Dermis blood vessel endothelial cell (primary cell): Measurements from ENCODE around the gene DSCAML1. TPM values are rescaled to one million over a fixed set of nuclear protein-coding genes. Genes with fewer than 3 reads are reported as not detected.
"Not testable (repeated sequence)": the region's sequence is repeated elsewhere in the genome, so short reads cannot be mapped to it uniquely, and the experiment has no call there.

Experiments used
- DNase-seq: peaks from one replicate; pipeline ENCODE4 v3.0.0; 2010
- total RNA-seq: library from RNA; depleted of rRNA; stranded (reverse); fragments of >200 nt; gene quantifications from 2 replicates; pipeline ENCODE4 v1.2.3, GENCODE V29; 2014

The DSCAML1 gene
- total RNA-seq, 1 donor from 2014 or later, result under 0.01 TPM

DNA sequence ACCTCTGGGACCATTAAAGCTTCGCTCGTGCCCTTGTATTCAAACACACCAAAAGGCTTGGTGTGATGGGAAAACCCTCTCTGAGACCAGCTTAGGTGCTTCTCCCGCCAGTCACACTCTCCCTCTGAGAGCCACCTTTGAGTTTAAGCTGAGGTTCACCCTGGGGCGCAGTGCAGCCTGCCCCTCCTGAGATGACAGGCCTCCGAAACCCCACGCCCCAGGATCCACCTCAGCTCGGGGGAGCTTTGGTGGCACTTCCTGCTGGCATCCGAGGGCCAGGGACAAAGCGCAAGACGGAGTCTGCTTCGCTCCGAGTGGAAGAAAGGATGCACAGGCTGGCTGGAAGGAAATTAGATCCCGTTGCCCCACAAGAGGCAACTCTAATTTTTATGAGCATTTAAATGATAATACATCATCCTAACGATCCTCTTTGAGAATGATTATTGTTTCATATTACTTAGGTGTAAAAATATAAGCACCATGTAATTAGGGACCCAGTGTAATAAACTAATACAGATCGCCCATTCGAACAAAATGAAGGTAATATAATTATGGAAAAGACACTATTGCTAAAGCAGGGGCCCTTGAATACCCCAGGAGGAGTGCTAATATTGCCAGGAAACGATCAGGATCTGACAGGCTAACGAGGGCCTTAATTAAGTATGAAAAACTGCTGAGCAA lies 334.7 kb downstream of the DSCAML1 start:
- DNase-seq, result no peak

DNA sequence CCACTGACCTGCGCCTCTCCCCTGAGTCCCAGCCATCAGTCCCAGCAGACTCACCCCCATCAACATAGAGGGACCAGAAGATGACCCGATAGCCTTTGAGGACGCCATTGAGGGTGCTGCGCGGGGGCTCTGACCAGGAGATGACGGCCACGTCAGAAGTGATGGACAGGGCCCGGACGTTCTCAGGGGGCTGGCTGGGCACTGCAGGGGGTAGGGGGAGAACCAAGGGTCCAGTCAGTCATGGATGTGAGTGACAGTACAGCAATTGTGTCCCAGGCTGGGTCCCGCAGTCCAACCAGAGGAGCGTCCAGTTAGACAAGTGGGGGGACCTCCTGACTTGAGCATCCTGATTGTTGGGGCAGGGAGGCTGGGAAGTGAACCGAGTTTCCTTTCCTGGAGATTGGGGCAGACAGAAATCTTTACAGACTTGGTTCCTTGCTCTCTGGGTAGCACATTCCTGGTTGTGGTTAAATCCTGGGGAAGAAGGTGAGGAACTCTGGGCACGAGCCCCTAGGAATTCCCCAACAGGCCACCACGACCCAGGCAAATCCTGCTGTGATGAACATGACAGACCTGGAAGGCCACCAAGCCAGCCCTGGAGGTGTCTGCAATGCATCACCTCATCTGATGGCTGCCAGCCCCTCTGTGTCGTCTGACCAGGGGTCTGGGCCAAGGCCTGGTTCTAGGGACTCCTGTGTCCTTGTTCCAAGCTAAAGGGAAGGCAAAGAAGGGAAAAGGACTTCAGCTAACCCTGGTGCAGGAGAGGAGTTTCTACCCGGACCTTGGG lies 335.4 kb downstream of the DSCAML1 start:
- DNase-seq, result no peak

DNA sequence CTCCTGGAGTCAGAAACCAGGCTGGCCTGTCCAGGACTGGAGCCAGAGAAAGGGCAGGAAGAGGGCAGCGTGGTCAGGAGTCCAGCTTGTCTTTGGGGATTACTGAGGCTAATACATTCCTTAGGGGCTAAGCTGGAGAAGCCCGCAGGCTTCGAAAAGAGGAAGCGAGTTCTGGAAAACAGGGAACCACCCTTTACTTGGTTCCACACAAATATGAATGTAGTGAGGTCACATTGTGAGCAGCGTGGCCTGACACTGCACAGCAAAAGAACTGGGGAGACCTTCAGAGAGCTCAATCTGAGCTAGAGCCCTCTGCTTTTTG lies 337.1 kb downstream of the DSCAML1 start:
- DNase-seq, result no peak

DNA sequence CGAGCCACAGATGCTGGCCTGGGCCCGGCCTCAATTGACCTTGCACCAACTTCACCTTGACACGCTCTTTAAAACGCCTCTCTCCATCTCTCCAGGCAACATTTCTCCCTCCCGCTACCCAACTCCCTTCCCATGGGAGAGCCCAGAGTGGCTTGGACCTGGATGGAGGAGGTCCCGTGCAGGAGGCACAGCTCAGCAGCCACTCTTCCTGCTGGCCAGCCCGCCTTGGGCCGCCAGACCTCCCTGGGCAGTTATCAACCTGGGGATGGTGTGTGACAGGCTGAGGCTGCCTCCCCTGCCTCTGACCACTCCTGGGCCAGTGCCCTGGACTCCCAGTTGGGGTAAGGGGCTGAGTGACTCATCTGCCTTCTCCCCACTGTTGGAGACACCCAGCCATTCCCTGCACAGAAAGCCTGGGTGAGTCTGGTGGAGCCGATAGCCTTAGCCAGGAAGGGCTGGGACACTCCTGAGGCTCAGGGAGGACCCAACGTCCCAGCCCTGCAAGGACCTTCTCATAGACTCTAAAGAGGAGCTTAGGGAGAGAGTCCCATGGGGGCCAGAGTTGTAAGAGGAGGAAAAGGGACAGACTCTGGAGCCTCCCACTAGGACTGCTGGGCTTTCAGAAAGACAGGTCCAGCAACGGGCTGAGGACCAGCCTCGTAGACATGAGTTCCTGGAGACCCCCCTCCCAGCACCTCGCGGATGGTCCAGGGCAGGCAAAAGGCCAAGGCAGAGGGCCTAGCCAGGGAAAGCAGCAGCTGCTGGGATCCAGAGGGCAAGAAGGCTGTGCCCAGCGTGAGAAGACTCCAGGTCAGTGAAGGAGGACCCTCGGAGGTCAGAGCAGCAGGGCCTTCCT lies 337.7 kb downstream of the DSCAML1 start:
- no peak for DNase-seq

DNA sequence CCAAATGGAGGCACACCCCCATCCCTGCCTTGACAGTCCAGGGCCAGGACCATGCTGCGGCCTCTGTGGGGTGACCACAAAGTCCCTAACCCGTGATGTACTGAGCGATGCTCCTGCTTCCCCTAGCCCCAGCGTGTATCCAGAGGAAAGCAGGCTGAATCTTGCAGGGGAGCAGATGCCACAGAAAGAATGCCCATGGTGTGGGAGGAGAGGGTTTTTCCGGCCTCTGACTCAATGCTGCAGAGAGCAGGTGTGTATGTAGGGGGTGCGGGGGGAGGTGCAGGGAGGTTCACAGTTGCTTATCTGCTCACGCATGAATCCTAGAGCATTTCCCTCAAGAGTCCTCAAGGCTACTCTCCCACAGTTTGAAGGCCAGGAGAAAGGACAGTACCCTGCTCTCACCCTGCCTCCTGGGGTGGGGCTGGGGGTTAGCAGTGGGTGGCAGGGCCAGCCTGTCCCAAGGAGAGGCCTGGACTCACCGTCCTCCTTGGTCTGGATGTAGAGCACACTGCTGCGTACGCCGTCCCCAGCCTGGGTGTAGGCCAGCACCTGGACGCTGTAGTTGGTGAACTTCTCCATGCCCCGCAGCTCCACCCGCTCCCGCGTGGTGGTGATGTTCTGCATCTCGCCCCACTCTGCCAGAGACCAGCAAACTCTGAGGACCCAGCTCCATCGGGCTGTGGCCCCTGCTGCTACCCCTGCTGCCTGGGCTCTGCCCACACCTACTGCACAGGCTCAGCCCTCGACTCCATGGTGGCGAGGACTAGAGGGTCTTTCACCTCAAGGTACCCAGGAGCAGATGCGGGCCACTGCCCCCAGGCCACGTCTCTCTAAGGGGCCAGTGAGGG lies 338.5 kb downstream of the DSCAML1 start:
- DNase-seq, result no peak

DNA sequence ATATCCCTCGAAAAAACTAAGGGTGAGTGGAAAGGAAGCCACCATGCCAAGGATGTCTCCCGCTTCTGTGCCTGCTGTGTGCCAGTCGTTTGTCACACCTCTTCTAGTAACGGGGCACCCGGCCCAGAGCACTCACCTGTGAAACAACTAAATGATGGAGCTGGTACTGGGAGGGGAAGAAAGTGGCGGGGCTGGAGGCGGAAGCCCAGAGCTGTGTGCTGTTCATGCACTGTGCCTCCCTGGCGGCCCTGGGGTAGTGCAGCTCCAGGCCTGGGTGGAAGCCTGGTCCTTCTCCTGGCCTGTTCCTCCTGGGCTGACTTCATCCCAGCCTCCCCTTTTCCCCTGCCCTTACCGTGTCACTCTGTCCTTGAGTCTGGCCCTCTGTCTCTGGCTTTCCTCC lies 339.2 kb downstream of the DSCAML1 start:
- no peak for DNase-seq

DNA sequence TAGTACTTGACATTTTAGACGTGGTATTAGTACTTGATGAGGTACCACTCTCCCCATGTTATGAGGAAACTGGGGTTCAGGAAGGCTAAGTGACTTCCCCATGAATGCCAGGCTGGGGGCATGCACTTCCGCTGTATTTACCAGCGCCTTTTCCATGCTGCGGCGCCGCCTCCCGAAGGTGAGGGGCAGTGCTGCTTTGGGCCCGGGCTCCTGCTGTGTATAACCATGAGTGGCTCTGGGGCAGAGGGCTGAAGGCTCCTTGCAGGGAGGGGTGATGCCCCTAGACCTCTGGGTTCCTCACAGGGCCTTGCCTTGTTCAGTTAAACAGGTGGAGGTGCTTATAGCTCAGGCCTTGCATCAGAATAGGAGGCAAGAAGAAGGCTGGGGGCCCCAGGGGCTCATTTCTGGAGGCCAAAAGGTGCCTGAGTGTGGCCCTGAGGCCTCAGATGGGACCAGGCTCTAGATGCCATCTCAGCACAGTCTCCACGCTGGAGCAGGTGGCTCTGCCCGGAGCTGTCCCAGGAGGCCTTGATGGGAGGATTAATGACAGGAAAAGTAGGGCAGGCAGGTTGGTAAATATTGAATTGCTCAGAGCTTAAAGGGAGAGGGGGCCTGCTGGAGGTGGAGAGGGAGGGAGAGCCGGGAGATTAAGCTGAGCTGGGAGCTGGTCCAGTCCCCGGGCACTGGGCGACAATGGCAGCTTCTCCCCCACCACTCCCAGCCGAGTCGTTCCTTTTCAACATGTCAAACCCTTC lies 339.8 kb downstream of the DSCAML1 start:
- DNase-seq, result no peak

DNA sequence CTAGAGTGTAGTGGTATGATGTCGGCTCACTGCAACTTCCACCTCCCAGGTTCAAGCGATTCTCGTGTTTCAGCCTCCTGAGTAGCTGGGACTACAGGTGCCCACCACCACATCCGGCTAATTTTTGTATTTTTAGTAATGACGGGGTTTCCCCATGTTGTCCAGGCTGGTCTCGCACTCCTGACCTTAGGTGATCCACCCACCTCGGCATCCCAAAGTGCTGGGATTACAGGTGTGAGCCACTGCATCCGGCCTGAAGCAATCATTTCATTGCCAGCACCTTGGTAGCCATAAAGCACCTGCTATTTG lies 340.3 kb downstream of the DSCAML1 start:
- DNase-seq, result not testable (repeated sequence)

DNA sequence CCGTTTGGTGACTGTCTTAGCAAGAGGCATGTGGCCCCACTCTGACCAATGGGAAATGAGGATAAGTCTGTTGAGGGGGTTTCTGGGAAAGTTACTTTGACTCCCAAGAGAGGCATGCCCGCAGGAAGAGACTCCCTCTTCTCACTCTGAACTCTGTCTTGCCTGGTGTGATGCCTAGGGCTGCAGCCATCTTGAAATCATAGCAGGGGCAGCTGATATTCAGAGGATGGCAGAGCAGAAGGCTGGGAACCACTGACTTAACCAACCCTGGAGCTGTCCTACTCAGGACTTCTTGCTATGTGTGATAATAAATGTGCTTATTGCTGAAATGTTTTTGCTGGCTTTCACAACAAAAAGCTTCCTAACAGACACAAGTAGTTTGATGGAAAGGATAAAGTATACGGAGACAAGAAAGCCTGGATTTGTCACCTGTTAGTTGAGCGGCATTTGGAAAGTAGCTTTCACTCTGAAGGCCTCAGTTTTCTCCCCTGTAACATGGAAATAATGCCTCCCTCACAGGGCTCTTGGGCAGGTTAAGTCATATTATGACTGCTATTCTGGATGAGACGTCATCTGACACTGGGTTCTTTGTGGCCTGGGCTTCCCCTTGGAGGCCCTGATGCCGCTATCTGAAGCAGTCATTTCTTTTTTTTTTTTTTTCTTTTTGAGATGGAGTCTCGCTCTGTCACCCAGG lies 340.8 kb downstream of the DSCAML1 start:
- DNase-seq, result no peak

DNA sequence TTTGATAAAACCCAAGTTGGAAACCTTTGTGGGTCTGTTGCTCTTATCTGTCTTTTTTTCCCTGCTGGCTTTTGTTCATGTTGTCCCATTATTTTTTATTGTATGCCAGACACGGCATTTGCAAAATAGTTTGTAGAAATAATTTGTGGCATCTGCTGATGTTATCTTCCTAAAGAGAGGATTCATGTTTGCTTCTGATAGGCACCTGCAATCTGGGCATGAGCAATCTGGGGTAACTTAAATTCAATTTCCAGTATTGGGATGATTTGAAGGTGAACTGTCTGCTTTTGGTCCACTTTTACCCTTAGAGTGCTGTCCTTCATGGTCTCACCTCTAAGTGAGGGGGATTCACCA lies 342.5 kb downstream of the DSCAML1 start:
- no peak for DNase-seq

DNA sequence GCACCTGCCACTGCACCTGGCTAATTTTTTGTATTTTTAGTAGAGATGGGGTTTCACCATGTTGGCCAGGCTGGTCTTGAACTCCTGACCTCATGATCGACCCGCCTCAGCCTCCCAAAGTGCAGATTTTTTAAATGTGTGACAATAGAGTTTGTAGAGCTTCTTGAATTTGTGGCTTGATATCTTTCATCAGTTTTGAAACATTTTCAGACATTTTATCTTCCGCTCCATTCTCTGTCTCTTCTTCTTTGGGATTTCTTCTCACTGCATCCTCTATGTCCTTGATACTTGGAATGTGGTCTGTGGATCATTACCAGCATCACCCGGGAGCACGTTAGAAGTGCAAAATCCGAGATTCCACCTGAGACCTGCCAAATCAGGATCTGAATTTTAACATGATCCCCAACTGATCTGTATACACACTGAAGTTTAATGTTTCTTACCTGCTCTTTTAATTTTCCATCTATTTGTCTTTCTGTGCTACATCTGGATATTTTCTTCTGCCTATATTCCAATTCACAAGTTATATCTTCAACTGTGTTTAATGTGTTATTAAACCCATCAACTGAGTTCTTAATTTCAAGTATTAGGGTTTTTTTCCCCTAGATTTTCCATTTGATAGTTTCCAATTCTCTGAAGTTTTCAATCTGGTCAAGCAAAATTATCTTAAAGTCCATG lies 343.0 kb downstream of the DSCAML1 start:
- DNase-seq, result no peak

DNA sequence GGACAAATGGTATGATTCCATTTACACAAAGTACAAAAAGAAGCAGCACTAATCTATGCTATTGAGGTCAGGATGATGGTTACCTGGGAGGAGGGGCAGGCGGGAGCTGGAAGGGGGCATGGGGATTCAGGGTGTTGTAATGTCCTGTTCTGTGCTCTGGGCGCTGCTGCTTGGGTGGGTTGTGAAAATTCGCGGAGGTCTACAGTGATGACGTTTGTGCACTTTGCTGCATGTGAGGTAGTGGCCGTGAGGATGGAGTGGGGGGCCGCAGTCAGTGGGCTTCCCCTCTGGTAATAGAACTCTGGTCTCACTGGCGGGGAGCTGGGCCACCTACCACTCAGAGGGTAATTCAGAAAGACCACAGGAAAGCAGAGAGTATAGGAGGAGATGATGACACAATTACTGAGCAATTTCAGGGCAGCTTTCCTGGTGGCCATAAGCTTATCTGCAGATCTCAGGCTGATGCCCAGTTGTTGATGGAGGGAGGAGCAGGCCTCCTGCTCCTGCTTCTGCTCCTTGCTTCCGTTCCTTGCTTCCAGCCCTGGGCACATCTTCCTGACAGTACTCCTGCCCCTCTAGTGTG lies 347.8 kb downstream of the DSCAML1 start:
- DNase-seq, result no peak

DNA sequence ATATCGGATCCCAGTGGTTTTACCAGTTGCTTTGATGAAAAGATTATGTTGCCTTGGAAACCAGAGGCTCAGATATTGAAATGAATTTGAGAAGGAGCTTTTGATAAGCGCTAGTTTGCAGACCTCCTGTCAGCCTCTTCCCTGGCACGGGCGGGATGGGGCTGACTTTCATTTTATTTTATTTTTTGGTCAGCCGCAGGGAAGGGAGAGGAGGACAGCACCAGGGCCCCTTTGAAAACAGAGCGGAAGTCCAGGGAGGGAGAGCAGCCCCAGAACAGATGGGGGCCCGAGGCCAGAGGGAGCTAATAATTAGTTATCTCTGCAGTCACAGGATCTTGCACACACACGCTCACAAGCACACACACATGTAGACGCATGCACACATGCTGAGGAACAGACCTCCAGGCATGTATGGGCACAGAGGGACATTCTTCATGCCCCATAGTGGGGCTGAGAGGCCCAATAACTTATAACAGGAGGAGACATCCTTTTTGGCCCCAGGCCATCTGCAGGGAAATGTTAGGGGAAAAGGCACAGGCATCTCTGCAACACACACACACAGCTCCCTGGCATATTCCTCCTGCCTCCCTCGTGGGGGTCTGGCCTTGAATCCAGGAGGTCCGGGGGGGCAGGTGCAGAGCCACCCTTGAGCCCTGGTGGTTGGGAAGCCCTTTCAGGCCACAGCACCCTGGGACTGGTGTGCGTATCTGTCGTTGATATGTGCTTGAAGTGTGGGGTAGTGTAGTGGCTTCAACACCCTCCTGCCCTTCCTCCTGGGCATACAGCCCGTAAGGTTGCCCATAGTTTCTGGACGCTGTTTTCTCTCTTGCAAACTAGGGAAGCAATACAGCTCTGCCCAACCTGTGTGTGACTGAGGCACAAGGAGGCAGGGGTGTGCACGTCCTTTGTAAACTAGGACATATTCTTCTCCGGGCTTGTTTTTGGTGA lies 352.0 kb downstream of the DSCAML1 start:
- DNase-seq, result no peak

DNA sequence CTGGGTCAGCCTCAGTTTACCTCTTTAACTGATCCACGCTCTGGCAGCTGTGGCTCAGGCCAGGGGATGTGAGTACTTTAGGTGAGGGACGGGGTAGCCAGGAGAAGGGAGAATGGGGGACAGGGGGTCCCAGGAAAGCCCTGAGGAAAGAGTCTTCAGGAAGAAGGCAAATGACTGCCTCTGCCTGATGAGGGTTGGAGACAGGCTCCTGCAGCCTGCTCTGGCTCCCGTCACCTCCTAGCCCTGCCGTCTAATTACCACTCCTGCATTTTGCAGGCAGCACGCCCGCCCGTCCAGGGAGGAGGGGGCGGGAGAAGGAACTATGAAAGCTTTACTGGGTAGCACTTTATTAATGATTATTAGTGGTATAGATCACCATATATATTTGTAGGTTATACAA lies 352.8 kb downstream of the DSCAML1 start:
- DNase-seq, result no peak

DNA sequence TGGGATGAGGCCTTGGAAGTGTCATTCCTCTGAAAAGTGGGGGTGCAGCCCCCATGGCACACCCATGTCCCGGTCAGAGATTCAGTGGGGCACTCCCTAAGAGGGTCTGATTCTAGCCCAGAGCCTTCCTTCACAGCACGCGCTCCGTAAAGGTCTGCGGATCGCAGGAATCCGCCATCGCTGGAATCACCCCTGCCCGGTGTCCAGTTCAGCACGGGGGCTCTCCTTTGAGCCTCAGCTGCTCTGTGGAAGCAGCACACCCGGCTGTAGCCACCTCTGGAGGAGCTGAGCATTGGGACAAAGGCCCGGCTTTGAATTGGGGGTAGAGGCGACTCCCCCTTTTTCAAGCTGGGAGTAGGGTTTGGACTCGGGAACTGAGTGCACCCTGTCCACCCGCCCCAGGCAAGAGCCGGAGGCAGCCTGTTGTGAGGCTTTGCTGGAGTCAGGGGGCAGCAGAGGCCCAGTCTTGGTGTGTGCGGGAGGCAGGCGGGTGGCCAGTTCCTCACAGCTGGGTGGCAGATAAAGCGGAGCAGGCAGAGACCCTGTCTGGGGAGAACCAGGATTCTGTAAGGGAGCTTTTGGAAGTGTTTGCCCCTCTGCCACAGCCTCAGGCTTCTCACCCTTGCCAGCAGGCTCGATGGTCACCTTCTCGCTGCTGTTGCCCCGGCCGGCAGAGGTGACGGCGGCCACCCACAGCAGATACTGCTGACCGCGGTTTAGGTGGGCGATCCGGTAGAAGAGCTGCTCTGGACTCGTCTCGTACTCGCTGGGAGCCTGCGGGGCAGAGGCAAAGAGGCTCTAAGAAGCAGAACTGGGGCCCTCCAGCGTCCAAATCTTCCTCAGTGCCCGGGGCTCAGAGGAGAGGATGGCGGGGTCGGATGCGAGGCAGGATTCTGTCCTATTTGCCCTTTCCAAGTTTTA lies 353.5 kb downstream of the DSCAML1 start:
- DNase-seq, result peak; percentile 55

DNA sequence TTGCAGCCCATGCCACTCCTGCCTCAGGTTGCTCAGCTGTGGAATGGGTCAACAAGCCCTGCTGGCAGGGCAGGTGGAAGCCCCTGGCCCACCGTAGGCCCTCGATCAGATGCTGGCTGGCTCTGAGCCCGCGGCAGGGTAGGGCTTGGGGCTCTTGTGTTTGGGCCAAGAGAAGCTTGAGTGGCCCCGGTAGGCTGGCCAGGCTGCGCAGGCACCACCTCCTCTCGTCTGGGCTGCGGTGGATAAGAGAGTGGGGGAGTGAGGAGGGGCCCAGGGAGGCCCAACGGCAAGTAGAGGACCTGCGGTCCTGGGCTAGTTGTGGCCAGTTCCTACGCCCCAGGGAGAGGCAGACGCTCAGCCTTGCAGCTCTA lies 354.2 kb downstream of the DSCAML1 start:
- DNase-seq, result no peak

DNA sequence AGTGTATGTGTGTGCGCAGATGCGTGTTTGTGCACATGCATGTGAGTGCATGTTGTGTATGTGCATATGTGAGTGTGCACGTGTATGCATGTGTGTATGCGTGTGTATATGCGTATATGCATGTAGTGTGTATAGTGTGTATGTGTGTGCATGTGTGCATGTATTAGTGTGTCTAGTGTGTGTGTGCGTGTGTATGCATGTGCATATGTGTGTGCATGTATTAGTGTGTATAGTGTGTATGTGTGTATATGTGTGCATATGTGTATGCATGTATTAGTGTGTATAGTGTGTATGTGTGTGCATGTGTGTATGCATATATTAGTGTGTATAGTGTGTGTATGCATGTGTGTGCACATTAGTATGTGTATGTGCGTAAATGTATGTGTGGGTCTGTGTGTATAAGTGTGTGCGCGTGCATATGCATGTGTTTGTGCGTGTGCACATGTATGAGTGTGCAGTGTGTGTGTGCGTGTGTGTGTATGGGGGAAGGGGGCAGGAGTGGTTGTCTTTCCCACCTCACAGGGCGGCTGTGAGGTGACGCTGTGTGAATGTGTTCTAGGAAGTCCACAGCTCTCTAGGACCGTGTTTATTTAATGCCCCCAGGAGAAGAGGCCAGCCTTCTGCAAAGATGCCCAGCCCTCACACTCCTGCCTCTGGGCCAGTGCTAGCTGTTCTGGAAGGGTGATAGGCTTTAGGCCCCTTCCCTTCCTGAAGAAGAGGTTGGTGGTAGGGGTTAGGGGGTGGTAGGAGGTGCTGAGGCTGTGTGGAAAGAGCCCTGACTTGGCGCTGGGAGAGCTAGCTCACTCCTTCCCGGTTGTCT lies 354.8 kb downstream of the DSCAML1 start:
- no peak for DNase-seq
